Tibial nerve (tissue), 3 donors: ENCODE data around the gene ILDR2.

Experiments used
- POLR2A ChIP-seq, 2 donors: fragments of 450-650 bp; IDR thresholded peaks; one replicate each; pipeline ENCODE4 v1.6.1; 2017; ENCODE audit warnings: antibody characterized with exemption in 2 of 2, mild to moderate bottlenecking in 2 of 2, moderate library complexity in 2 of 2
- TF ChIP-seq, protein P1 (sequence below), 5 experiments: fragments of 200-600 bp in 3 of 5; fragments of 450-650 bp in 2 of 5; sonication (generic) in 3 of 5; IDR thresholded peaks; one replicate each; pipeline ENCODE4 v1.5.1; 2016 to 2019; ENCODE audit warnings: antibody characterized with exemption in 5 of 5, mild to moderate bottlenecking in 3 of 5, moderate library complexity in 2 of 5

DNA sequence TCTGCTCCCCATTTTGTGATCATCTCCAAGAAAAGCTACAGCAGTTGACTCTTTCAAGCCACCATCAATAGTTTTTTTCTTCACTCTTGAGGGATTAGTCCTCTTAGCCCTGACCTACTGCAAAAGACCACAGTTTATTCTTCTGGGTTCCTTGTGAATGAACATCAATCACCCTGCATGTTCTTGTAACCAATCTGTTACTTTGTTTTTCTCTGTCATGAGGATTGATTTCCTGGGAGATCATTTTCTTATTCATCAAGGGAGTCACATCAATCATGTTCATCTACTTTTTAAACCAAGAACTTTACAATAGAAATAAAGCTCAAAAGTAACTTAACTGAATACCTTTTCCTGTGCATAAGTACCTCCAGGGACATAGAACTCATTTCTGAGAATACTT, 21.8 kb downstream of the ILDR2 start:
- TF ChIP-seq, protein P1, sequence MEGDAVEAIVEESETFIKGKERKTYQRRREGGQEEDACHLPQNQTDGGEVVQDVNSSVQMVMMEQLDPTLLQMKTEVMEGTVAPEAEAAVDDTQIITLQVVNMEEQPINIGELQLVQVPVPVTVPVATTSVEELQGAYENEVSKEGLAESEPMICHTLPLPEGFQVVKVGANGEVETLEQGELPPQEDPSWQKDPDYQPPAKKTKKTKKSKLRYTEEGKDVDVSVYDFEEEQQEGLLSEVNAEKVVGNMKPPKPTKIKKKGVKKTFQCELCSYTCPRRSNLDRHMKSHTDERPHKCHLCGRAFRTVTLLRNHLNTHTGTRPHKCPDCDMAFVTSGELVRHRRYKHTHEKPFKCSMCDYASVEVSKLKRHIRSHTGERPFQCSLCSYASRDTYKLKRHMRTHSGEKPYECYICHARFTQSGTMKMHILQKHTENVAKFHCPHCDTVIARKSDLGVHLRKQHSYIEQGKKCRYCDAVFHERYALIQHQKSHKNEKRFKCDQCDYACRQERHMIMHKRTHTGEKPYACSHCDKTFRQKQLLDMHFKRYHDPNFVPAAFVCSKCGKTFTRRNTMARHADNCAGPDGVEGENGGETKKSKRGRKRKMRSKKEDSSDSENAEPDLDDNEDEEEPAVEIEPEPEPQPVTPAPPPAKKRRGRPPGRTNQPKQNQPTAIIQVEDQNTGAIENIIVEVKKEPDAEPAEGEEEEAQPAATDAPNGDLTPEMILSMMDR (IDR thresholded peaks at IDR 0.05) = no peak
- no peak for TF ChIP-seq POLR2A (IDR thresholded peaks at IDR 0.05)
